SK-N-MC (cell line): ENCODE data around the gene IFNA13.
"Not testable (repeated sequence)": the region's sequence is repeated elsewhere in the genome, so short reads cannot be mapped to it uniquely, and the experiment has no call there.

Experiments used
- DNase-seq: peaks from one replicate; pipeline ENCODE4 v3.0.0-alpha.2; 2011; ENCODE audit warnings: low read depth, low spot score
- H3K27ac ChIP-seq: fragments of 200-600 bp; sonication (generic); 2 replicates; pipeline ENCODE4 v1.5.1; 2016; ENCODE audit warnings: mixed run types
- H3K36me3 ChIP-seq: fragments of 200-600 bp; sonication (generic); 2 replicates; pipeline ENCODE4 v1.6.1; 2017; ENCODE audit warnings: antibody characterized with exemption, low read length, mixed read lengths; ENCODE audit not compliant: insufficient read depth
- H3K4me3 ChIP-seq: fragments of 200-600 bp; sonication (generic); 2 replicates; pipeline ENCODE4 v1.5.1; 2016
- H3K9ac ChIP-seq: fragments of 200-600 bp; sonication (generic); 2 replicates; pipeline ENCODE4 v1.8.0; 2017; ENCODE audit warnings: mixed run types, mixed read lengths; ENCODE audit not compliant: insufficient read length
- H3K9me3 ChIP-seq: fragments of 200-600 bp; sonication (generic); 2 replicates; pipeline ENCODE4 v1.6.1; 2017; ENCODE audit warnings: low read depth, mild to moderate bottlenecking, antibody characterized with exemption, low read length, moderate library complexity, mixed read lengths
- EZH2 ChIP-seq: fragments of 200-600 bp; sonication (generic); IDR thresholded peaks from one replicate; pipeline ENCODE4 v1.6.1; 2017; ENCODE audit warnings: antibody characterized with exemption
- FOXP2 ChIP-seq: optimal IDR thresholded peaks from 2 replicates; pipeline ENCODE3; 2011; ENCODE audit warnings: mild to moderate bottlenecking, moderate library complexity; ENCODE audit not compliant: insufficient read depth; ENCODE audit errors: extremely low read length, control extremely low read depth
- POLR2AphosphoS5 ChIP-seq: IDR thresholded peaks from 2 replicates; pipeline ENCODE4 v1.6.1; 2012; ENCODE audit warnings: mild to moderate bottlenecking, low read depth, low read length, borderline replicate concordance

IFNA13 gene

GRCh38 chr9:21381448-21382339, 13.8 kb upstream of the IFNA13 start:
- no peak overlapping the region for H3K9ac ChIP-seq
- H3K4me3 ChIP-seq, result no peak overlapping the region
- no peaks in the 10 kb centered on the region for H3K9me3 ChIP-seq
- H3K36me3 ChIP-seq, result no peaks in the 10 kb centered on the region
- DNase-seq, result no peak
- TF ChIP-seq FOXP2 (no peak), EZH2 (no peak), POLR2AphosphoS5 (no peak)
- H3K27ac ChIP-seq, result no peak overlapping the region

- H3K4me3 ChIP-seq, DNase-seq, H3K27ac ChIP-seq, H3K36me3 ChIP-seq, H3K9ac ChIP-seq, H3K9me3 ChIP-seq: not testable (repeated sequence)
Measured at GRCh38 chr9:21371467-21371866, 3.6 kb upstream of the IFNA13 start.

DNA sequence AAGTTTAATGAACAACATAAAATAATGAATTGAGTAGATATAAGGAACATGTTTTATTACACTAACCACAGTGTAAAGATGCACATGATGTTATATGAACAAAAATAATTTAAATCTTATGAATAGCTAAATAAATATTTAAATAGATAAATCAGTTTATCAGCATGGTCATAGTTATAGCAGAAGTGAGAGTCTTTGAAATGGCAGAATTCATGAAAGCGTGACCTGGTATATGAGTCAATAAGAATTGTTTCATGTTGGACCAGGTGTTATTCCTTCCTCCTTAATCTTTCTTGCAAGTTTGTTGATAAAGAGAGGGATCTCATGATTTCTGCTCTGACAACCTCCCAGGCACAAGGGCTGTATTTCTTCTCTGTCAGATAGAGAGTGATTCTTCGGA, 688 bp downstream of the IFNA13 start:
- H3K4me3 ChIP-seq, H3K36me3 ChIP-seq, H3K9ac ChIP-seq, DNase-seq, H3K9me3 ChIP-seq, H3K27ac ChIP-seq: not testable (repeated sequence)

GRCh38 chr9:21362287-21362686, 5.6 kb downstream of the IFNA13 start:
- no peaks in the 10 kb centered on the region for H3K9me3 ChIP-seq
- no peak for TF ChIP-seq EZH2
- no peak for TF ChIP-seq FOXP2
- TF ChIP-seq POLR2AphosphoS5, result no peak
- no peak for DNase-seq
- H3K36me3 ChIP-seq, result no peaks in the 10 kb centered on the region
- no peak overlapping the region for H3K9ac ChIP-seq
- H3K4me3 ChIP-seq, result no peak overlapping the region
- no peak overlapping the region for H3K27ac ChIP-seq

DNA sequence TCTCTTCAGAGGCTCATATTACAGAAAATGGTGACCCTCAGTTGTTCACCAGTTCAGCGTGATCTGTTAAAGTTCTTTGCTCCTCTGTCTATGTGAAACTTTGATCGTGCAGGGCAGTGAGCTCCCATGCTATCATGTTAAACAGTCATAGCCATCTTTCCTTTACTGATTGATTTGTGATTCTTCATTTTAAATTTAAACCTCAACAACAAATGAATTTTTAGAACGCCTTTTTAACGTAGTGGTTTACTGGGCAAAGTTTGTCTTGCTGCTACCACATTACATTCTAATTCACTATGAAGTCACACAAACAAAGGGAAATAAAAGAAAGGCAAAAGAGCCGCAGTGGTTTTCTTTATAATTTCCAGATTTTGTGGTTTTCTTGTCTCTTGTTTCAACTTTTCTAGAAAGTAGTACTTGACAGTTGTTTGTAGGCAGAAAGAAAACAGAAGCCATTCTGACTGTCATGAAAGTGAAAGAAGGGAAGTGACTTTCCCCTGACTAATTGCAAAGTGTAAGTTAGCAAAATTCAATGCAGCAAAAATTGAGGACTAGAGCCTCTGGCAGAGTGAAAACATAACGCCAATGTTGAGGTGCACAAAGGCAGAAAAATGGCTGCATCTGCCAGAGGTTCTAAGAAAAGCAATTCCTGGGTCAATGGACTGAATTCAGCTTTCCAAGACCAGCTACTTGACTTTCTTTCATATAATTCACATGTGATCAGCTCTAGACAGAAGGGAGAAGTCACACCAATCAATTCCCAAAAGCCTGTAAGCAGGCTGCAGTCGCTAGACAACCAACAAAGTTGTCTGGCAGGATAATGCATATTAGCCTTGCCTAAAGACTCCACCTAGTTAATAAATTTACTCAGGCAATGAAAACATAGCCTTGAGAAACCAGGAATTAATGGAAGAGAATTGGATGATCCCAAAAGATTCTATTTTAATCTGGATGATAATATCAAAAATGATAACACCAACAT, 10.1 kb downstream of the IFNA13 start:
- peak overlapping the region; percentile 29; the same call in 1 of the 2 replicates for H3K4me3 ChIP-seq
- no peak for DNase-seq
- H3K9ac ChIP-seq, result peak overlapping the region; percentile 6
- no peaks in the 10 kb centered on the region for H3K36me3 ChIP-seq
- TF ChIP-seq FOXP2, result no peak
- TF ChIP-seq EZH2, result no peak
- no peak for TF ChIP-seq POLR2AphosphoS5
- 0 out of 2 replicates have a peak overlapping the region, but pooled peaks have one; percentile 9 for H3K27ac ChIP-seq
- no peaks in the 10 kb centered on the region for H3K9me3 ChIP-seq

DNA sequence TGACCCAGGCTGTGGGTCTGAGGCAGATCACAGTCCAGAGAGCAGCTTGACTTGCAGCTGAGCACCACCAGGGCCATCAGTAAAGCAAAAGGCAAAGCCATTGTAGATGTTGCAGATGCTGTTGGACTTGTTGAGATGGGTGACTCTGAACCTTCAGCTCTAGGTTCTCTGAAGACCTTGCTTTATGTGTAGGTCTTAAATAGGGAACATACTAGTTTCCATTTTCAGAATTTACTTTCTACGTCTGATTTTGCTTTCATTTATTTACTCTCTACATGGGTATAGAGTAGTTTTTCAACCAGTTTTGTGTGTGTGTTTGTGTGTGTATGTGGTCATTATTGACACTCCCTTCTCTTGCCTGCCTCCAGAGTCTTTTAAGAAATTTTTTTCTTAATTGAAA, 17.1 kb downstream of the IFNA13 start, which contains the start of gene IFNA6:
Gene IFNA6 (minus strand): TSS at position 101 of the 400 bp plus-strand sequence. CDS start 0 bp downstream, at position 101.
- no peak for DNase-seq
- Histone ChIP-seq H3K9me3 (no peaks in the 10 kb centered on the region), H3K36me3 (no peaks in the 10 kb centered on the region), H3K27ac (no peak within 1 kb of the TSS), H3K9ac (no peak within 1 kb of the TSS), H3K4me3 (no peak within 1 kb of the TSS)
- TF ChIP-seq POLR2AphosphoS5 (no peak), EZH2 (no peak), FOXP2 (no peak)

DNA sequence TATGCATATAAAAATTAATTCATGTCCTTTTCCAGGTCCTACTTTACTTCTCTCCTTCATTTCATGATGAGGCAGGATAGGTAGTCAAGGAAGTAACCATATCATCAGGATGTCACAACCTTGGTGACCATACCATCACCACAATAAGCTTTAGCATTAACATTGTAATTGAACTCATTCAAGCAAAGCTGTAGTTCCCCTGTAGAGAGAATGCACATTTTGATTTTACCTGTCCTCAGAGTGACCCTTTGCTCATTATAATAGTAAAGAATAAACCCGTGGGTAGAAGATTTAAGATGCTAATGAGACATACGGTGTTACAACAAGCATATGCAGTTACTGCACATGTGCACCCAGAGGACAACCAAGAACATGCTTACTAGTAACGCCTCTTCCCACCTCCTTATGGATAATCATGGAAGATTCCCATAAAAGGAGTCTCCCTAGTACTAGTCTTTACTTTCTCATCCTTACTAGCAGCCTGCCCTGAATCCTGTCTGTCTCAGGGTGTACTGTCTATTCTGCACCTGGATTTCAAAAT, 19.4 kb downstream of the IFNA13 start:
- Histone ChIP-seq H3K4me3 (no peak overlapping the region), H3K27ac (no peak overlapping the region), H3K36me3 (no peaks in the 10 kb centered on the region), H3K9ac (no peak overlapping the region), H3K9me3 (no peaks in the 10 kb centered on the region)
- TF ChIP-seq EZH2 (no peak), POLR2AphosphoS5 (no peak), FOXP2 (no peak)
- DNase-seq, result no peak

GRCh38 chr9:21340735-21341134, 27.1 kb downstream of the IFNA13 start:
- no peak for DNase-seq
- Histone ChIP-seq H3K27ac (no peak overlapping the region), H3K4me3 (no peak overlapping the region), H3K36me3 (no peaks in the 10 kb centered on the region), H3K9me3 (no peaks in the 10 kb centered on the region), H3K9ac (no peak overlapping the region)
- TF ChIP-seq EZH2, result no peak
- TF ChIP-seq FOXP2, result no peak
- TF ChIP-seq POLR2AphosphoS5, result no peak
